ENCODE results near the gene CHIT1.

Gene CHIT1

GRCh38 chr1:203188686-203189232 is 40.7 kb downstream of the CHIT1 start:
- no peak for DNase-seq (ENCODE audit: low read depth)

- DNase-seq (ENCODE audit: low read depth): no peak
Measured at GRCh38 chr1:203187689-203188264, 41.7 kb downstream of the CHIT1 start.

- DNase-seq (ENCODE audit: low read depth): no peak
Measured at GRCh38 chr1:203187304-203187685, 42.2 kb downstream of the CHIT1 start.

GRCh38 chr1:203186446-203187303 is 42.8 kb downstream of the CHIT1 start, which contains the start of gene CHI3L1:
Gene CHI3L1, minus strand, starts transcription at chr1:203186704. Its CDS starts 81 bp downstream, at chr1:203186623.
- DNase-seq (ENCODE audit: low read depth): no peak

- DNase-seq (ENCODE audit: low read depth): no peak
Measured at GRCh38 chr1:203186091-203186445, 43.4 kb downstream of the CHIT1 start.

- DNase-seq (ENCODE audit: low read depth): no peak
Measured at GRCh38 chr1:203185585-203185984, 43.9 kb downstream of the CHIT1 start.

GRCh38 chr1:203185061-203185461 is 44.4 kb downstream of the CHIT1 start:
- DNase-seq (ENCODE audit: low read depth): no peak

GRCh38 chr1:203184467-203184866 is 45.0 kb downstream of the CHIT1 start:
- DNase-seq (ENCODE audit: low read depth): no peak

DNA sequence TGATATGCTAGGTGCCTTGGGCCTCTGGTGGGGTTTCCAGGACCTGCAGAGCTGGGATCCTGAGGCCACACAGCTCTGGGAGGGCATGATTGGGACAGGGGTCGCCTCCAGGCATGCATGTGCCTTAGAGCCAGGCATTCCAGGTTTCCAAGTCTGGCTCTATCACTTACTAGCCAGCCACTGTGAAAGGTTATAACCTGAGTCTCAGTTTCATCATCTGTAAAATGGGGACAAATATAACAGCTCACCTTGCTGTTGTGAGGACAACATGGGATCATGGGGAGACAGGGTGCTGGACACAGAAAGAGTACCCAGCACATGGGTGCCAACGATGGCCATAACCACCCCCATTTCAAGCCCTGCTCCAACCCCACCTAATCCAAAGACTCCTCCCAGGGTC is 45.6 kb downstream of the CHIT1 start:
- no peak for DNase-seq (ENCODE audit: low read depth)

GRCh38 chr1:203182387-203182953 is 47.0 kb downstream of the CHIT1 start:
- DNase-seq (ENCODE audit: low read depth): no peak

GRCh38 chr1:203181586-203182386 is 47.7 kb downstream of the CHIT1 start:
- DNase-seq (ENCODE audit: low read depth): no peak

- no peak for DNase-seq (ENCODE audit: low read depth)
Measured at GRCh38 chr1:203180611-203181330, 48.7 kb downstream of the CHIT1 start.

GRCh38 chr1:203179667-203180005 is 49.8 kb downstream of the CHIT1 start:
- DNase-seq (ENCODE audit: low read depth): no peak

DNA sequence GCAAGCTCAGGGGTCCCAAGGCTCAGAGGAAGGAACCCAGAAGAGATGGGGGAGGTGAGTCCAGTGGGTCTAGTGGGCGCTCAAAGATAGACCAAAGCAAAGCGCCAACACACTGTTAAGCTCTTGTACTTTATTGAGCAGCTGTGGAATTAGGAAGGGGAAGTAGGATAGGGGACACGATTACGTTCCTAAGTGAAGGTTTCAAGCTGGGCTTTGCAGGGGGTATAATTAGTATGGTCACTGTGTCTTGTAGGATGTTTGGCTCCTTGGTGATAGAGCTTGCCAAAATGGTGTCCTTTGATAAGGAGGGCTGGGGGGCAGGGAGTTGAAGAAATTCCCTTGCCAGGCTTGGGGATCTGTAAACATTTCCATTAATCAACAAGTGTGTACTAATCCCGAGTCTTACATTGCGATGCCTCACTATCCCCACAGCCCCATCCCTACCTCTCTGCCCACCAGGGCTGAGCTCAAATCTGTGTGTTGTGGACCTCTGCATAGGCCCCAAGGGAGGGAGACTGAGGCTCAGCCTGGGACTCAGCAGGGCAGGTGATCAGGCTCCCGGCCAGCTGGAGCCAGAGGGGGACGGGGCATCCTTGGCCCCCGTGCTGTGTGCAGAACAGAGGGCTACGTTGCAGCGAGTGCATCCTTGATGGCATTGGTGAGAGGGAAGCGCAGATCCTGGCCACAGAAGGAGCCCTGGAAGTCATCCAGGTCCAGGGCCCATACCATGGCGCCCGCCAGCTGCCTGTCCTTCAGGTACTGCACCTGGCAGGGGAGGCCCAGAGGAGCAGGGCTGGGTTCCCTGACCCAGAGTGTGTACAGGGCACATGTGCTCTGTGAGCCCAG is 50.4 kb downstream of the CHIT1 start:
- no peak for DNase-seq (ENCODE audit: low read depth)

GRCh38 chr1:203178083-203178482 is 51.4 kb downstream of the CHIT1 start:
- DNase-seq (ENCODE audit: low read depth): no peak

- no peak for DNase-seq (ENCODE audit: low read depth)
Measured at GRCh38 chr1:203177470-203178039, 51.9 kb downstream of the CHIT1 start.

GRCh38 chr1:203177036-203177405 is 52.5 kb downstream of the CHIT1 start:
- DNase-seq (ENCODE audit: low read depth): no peak

DNA sequence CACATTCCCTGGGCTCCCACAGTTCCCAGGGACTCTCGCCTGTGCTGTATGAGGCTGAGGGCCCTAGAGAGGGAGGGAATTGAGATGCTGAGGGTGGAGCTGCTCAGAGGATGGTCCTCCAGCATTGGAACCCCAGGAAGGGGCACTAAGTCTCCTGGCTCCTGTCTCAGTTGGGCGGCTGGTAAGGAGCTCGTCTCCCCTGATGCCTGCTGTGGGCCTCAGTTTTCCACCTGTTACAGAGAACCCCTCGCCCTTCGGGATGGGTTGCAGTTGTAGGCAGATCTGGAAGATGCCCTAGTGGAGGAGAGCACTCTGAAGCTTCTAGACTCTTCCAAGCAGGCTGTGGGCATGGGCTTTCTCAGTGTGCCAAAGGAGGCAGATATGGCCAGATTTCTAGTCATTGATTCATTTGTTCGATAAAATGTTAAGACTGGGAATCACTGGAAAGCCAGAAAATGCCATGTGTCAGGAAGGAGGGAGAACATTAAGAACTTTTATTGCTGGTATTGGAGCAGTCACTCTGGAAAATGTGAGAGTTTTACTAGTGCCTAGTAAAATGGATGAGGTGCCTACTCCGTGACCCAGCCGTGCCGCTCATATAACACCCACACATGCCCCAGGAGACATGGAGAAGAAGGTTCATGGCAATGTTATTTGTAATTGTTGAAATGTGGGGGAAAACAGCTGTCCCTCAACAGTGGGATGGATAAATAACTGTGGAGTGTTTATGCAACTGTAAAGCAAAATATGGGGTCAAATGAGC is 53.0 kb downstream of the CHIT1 start:
- DNase-seq (ENCODE audit: low read depth): no peak

DNA sequence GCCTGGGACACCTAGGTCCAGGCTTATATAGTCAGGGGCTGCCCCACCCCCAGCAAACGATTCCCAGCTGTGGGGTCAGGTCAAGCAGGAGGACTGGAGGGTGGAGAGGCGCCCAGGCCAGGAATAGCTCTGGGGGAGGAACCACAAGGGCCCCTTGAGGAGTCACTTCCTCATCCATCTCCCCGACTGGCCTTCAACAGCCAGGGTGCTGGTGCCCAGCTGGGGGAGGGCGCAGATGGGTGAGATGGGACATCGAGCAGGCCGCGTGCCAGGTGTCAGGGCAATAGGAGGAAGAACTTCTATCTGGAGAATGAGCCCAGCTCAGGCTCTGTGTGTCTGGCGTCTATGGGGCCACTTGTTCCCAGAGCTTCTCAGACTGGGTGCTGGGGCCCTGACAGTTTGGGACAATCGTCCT is 53.6 kb downstream of the CHIT1 start:
- DNase-seq (ENCODE audit: low read depth): no peak
